GM12801 (cell line): ENCODE data around the gene LEFTY2.

ENCODE experiments used
- TF ChIP-seq, protein P1 (sequence below): IDR thresholded peaks from one replicate; pipeline ENCODE4 v1.5.1; 2011; ENCODE audit warnings: control low read depth; ENCODE audit not compliant: insufficient read length; ENCODE audit errors: extremely low read depth

LEFTY2 gene

DNA sequence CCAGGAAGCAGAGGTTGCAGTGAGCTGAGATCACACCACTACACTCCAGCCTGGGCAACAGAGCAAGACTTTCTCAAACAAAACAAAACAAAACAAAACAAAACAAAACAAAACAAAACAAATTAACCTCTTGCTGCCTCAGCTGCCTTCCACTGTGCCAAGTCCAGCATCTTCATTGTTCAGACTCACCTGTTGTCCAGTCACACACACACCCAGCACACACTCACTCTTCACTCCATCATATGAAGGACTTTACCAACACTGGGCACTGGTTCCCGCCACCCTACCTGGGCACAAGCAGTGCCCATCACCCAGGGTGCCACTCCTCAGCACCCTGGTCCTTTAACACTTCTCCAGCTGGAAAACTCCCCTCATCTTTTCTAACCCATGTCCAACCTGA is 31.5 kb downstream of the LEFTY2 start:
- TF ChIP-seq, protein P1, sequence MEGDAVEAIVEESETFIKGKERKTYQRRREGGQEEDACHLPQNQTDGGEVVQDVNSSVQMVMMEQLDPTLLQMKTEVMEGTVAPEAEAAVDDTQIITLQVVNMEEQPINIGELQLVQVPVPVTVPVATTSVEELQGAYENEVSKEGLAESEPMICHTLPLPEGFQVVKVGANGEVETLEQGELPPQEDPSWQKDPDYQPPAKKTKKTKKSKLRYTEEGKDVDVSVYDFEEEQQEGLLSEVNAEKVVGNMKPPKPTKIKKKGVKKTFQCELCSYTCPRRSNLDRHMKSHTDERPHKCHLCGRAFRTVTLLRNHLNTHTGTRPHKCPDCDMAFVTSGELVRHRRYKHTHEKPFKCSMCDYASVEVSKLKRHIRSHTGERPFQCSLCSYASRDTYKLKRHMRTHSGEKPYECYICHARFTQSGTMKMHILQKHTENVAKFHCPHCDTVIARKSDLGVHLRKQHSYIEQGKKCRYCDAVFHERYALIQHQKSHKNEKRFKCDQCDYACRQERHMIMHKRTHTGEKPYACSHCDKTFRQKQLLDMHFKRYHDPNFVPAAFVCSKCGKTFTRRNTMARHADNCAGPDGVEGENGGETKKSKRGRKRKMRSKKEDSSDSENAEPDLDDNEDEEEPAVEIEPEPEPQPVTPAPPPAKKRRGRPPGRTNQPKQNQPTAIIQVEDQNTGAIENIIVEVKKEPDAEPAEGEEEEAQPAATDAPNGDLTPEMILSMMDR: no peak

DNA sequence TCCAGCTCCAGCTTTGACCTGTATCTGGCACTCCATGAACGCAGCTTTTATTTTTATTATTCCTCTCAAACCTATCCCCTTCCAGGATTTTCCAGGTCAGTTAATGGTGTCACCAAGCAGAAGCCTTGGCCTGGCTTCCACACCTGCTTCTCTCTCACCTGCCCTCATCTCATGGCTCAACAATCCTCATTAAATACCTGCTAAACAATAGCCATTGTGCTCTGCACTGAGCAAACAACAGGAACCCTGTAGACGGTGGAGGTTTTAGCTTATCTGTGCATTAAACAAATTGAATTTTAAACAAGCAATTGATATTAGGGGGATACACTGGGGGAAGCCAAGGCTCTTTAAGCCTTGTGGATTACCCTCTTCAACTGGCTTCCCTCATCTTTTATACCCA is 32.2 kb downstream of the LEFTY2 start:
- TF ChIP-seq, protein P1: no peak

DNA sequence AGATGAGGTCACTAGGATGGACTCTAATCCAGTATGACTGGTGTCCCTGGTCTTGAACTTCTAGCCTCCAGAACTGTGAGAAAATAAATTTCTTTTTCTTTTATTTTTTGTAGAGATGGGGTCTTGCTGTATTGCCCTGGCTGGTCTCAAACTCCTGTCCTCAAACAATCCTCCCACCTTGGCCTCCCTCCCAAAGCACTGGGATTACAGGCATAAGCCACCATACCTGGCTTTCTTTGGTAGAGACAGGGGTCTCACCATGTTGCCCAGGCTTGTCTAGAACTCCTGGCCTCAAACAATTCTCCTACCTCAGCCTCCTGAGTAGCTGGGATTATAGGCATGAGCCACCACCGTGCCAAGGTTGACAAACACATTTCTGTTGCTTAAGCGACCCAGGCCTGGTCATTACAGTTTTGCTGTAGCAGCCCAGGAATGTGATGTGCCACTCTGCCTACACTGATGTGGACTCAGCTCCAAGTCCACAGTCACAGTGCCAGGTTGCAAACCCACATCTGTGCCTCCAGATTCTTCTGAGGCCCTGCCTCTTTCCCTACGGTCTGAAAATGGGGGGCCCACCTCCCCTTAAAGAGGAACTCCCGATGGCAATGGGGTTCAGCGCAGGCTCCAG is 32.9 kb downstream of the LEFTY2 start:
- TF ChIP-seq, protein P1: no peak

DNA sequence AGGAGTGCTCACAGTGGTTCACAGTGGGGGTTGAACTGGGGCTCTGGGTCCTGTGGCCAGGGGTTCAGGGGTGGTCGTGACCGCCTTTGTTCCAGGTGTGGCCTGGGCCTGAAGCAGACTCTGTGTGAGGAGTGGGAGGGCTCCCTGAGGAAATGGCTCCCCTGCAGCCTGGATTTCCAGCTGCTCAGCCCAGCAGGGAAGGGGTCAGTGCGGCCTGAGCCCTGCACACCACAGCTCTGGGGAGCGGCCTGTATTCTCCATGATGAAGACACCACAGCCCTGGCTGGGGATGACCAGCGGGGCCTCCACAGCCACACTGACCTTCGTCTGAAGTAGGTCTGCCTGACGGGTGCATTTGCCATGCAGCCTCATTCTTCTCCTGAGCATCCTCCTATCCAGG is 33.7 kb downstream of the LEFTY2 start:
- TF ChIP-seq, protein P1: no peak

DNA sequence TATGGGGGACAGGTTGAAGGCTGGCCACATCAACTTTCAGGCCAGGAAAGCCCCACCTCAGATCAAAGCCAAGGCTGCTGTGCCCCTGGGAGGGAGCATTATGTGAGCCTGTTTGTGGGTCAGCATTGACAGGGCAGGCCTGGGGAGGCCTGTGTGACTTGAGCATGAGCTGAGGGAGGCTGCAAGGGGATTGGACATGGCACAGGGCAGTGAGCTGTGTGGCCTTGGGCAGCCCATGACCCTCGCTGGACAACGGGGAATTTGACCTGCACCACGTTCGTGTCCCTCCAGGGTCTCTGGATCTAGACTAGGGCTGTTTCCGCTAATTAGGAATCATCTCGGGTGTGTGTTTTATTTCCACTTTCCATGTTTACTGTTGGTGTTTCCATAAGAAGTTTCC is 34.6 kb downstream of the LEFTY2 start:
- TF ChIP-seq, protein P1: no peak

DNA sequence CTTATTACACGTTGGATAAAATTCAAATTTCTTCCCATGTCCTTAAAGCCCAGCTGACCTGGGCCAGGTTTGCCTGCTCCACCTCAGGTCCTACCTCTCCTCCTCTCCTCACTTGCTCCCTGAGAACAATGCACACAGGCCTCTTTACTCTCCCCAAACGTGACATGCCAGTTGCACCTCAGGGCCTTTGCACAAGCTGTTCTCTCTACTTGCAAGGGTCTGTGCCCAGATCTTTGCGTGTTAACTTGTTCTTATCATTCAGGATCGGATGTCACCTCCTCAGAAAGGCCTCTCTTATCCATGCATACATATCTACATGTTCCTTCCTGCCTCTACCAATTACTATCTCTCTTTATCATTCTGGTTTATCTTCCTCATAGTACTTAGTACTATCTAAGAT is 37.4 kb downstream of the LEFTY2 start:
- TF ChIP-seq, protein P1: no peak

DNA sequence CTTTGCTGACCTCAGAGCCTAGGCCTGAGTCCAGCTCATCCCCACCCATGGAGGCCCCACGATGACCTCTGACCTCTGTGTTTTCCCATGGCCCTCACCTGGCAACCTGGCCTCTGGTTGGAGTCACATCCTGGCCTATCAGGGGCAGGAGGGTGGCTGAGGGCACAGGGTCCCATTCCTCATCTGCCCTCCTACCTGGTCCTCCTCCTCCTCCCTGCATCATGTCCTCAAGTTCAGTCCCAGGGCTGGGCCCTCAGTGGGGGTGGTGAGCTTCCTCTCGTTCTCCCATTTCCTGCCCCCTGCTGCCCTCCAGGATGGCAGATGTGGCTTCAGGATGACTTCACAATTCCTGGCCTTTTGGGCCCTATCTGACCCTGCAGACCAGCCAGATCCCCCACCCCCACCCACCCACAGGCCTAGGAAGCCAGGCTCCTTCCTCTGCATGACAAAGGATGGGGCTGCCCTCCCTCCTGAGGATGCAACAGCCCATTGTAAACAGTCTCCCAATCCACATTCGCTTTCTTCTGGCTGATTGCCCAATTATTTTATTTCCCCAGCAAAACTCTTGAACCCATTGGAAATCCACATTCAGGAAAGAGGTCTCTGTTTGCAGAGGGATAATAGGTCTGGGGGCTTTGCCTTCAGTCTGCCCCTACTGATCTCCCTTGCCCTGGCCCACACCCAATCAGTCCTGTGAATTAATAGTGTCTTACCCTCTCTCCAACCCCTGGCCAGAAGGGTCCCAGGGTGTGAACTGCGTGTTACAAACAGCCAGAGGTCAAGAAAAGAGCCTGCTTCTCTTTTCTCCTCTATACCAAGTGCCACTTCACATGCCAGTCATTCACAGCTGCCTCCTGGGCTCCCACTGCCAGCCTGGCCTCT is 41.7 kb downstream of the LEFTY2 start:
- TF ChIP-seq, protein P1: no peak
